Fibroblast of lung (primary cell): ENCODE results near the gene ITGA7.

Experiments used
- EZH2 ChIP-seq: IDR thresholded peaks from 2 replicates; pipeline ENCODE4 v1.5.1; 2012; ENCODE audit warnings: low read length, control low read depth, mild to moderate bottlenecking; ENCODE audit errors: missing control alignments
- TF ChIP-seq, protein P1 (sequence below), 2 donors: IDR thresholded peaks in 1 of 2; conservative IDR thresholded peaks in 1 of 2; 1 replicate in 1 of 2; 2 replicates in 1 of 2; pipeline ENCODE4 v1.5.1; 2011 to 2012; ENCODE audit warnings: low read length in 2 of 2, control low read depth in 1 of 2, inconsistent platforms in 1 of 2, low read depth in 1 of 2, mild to moderate bottlenecking in 1 of 2

- TF ChIP-seq, protein P1, sequence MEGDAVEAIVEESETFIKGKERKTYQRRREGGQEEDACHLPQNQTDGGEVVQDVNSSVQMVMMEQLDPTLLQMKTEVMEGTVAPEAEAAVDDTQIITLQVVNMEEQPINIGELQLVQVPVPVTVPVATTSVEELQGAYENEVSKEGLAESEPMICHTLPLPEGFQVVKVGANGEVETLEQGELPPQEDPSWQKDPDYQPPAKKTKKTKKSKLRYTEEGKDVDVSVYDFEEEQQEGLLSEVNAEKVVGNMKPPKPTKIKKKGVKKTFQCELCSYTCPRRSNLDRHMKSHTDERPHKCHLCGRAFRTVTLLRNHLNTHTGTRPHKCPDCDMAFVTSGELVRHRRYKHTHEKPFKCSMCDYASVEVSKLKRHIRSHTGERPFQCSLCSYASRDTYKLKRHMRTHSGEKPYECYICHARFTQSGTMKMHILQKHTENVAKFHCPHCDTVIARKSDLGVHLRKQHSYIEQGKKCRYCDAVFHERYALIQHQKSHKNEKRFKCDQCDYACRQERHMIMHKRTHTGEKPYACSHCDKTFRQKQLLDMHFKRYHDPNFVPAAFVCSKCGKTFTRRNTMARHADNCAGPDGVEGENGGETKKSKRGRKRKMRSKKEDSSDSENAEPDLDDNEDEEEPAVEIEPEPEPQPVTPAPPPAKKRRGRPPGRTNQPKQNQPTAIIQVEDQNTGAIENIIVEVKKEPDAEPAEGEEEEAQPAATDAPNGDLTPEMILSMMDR (conservative IDR thresholded peaks at IDR 0.05 in 1 of 2, IDR thresholded peaks at IDR 0.05 in 1 of 2; ENCODE audit: low read depth in 1 of 2, low read length in 2 of 2): no peak
- no peak for TF ChIP-seq EZH2
These were observed 48.9 kb downstream of the ITGA7 start for GRCh38 chr12:55658635-55659391.
